ENCODE measurements around the gene MRPS26. TPM values are rescaled to one million over a fixed set of nuclear protein-coding genes. Genes with fewer than 3 reads are reported as not detected.
A peak's percentile ranks its signal among the peaks of the same experiment; 100 is the strongest.

Gene MRPS26
- total and polyA plus RNA-seq, 8 donors, result 4.5 to 102 (median 56.6) TPM

DNA sequence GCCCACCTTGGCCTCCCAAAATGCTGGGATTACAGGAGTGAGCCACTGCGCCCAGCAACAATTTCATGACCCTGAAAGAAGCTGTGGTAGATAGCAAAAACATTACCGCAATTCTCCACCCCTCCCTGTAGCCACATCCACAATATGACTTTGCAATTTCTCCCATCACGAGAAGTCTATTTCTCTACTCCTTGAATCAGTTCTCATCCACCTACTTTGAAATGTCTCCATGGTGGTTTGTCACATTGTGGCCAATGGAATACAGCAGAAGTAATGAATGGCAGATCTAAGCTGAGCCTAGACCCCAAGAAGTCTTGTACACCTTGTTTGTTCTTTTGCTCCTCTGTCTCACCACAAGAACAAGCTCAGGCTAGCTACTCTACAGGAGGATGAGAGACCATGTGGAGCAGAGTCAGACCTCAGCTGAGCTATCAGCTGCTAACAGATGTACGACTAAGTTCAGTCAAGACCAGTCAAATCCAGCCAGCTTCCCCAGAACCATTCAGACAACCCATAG lies 31.8 kb downstream of the MRPS26 start:
- H3K27ac ChIP-seq, result no peak overlapping the region
- intact Hi-C loops (cut with DNase I; ENCODE audit: low total_unique reads), result no loop called here
- no peaks in the 10 kb centered on the region for H3K9me3 ChIP-seq
- no peak overlapping the region for H3K4me3 ChIP-seq
- DNase-seq, result no peak
- H3K27me3 ChIP-seq, result peaks cover 0 to 61% (median 22%) of the 10 kb centered on the region in 3 donors
- WGBS, 5 donors, result 75 to 81% (median 77%) methylated on average over 4 of the region's 4 CpGs
- no peaks in the 10 kb centered on the region for H3K36me3 ChIP-seq
- no peak for TF ChIP-seq POLR2AphosphoS5 (IDR thresholded peaks at IDR 0.05)
- no peak for TF ChIP-seq EP300 (IDR thresholded peaks at IDR 0.05)
- no peak for TF ChIP-seq POLR2A (IDR thresholded peaks at IDR 0.05)
- TF ChIP-seq, protein P1, sequence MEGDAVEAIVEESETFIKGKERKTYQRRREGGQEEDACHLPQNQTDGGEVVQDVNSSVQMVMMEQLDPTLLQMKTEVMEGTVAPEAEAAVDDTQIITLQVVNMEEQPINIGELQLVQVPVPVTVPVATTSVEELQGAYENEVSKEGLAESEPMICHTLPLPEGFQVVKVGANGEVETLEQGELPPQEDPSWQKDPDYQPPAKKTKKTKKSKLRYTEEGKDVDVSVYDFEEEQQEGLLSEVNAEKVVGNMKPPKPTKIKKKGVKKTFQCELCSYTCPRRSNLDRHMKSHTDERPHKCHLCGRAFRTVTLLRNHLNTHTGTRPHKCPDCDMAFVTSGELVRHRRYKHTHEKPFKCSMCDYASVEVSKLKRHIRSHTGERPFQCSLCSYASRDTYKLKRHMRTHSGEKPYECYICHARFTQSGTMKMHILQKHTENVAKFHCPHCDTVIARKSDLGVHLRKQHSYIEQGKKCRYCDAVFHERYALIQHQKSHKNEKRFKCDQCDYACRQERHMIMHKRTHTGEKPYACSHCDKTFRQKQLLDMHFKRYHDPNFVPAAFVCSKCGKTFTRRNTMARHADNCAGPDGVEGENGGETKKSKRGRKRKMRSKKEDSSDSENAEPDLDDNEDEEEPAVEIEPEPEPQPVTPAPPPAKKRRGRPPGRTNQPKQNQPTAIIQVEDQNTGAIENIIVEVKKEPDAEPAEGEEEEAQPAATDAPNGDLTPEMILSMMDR (IDR thresholded peaks at IDR 0.05), result no peak
- H3K4me1 ChIP-seq, result peaks cover 7 to 21% (median 14%) of the 10 kb centered on the region in 4 donors

DNA sequence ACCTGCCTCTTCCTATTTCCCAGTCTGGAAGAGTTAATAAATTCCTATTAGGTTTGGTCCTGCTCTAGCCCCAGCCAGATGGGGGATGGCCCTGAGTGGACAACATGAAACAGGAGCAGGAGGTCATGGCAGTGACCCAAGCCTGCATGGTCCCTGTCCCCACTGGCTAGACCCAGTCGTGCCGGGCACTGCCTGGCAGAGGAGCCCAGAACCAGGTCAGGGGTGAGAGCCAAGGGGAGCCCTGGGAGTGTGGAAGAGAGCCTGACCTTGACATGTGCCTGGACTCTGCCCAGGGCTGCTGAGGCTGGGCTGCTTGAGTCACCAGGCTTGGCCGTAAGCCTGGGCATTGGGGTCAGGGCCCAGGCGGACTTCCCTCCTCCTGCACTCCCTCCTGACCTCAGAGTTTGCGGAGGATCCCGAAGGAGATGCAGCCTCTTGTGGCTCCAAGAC lies 35.1 kb downstream of the MRPS26 start:
- Histone ChIP-seq H3K27me3 (peaks cover 0 to 80% (median 42%) of the 10 kb centered on the region in 3 donors), H3K9me3 (no peaks in the 10 kb centered on the region), H3K27ac (no peak overlapping the region), H3K36me3 (no peaks in the 10 kb centered on the region), H3K4me1 (peaks cover 14 to 31% (median 24%) of the 10 kb centered on the region in 4 donors), H3K4me3 (no peak overlapping the region)
- intact Hi-C loops (cut with DNase I; ENCODE audit: low total_unique reads), result no loop called here
- TF ChIP-seq, protein P1 (IDR thresholded peaks at IDR 0.05), result no peak
- no peak for TF ChIP-seq POLR2A (IDR thresholded peaks at IDR 0.05)
- TF ChIP-seq EP300 (IDR thresholded peaks at IDR 0.05), result no peak
- TF ChIP-seq POLR2AphosphoS5 (IDR thresholded peaks at IDR 0.05), result no peak
- WGBS, 5 donors, result 26 to 55% (median 50%) methylated on average over 6 of the region's 6 CpGs
- DNase-seq, result no peak

DNA sequence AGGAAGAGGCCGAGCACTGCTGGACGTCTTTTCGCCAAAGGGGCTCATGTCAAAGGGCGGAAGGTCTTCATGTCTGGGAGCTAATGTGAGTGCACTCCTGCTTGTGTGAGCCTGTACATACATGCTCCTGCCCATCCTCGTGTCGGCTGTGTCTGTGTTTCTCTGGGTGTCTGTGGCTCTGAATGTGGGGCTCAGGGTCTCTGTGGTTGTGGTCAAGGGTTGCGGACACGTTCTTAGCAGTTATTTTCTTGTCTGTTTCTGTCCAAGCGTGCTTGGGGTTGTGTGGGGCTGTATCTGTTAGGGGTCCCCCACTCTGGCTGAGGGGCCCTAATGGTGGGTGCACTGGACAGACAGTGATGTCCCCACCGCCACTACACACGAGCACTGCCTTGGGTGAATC lies 35.8 kb downstream of the MRPS26 start:
- WGBS, 5 donors, result 82 to 91% (median 89%) methylated on average over 8 to 11 of the region's 11 CpGs
- TF ChIP-seq, protein P1 (IDR thresholded peaks at IDR 0.05), result no peak
- Histone ChIP-seq H3K4me3 (no peak overlapping the region), H3K27me3 (peaks cover 0 to 77% (median 42%) of the 10 kb centered on the region in 3 donors), H3K36me3 (no peaks in the 10 kb centered on the region), H3K9me3 (no peaks in the 10 kb centered on the region), H3K27ac (no peak overlapping the region), H3K4me1 (peaks cover 14 to 31% (median 24%) of the 10 kb centered on the region in 4 donors)
- intact Hi-C loops (cut with DNase I; ENCODE audit: low total_unique reads), result no loop called here
- no peak for DNase-seq

DNA sequence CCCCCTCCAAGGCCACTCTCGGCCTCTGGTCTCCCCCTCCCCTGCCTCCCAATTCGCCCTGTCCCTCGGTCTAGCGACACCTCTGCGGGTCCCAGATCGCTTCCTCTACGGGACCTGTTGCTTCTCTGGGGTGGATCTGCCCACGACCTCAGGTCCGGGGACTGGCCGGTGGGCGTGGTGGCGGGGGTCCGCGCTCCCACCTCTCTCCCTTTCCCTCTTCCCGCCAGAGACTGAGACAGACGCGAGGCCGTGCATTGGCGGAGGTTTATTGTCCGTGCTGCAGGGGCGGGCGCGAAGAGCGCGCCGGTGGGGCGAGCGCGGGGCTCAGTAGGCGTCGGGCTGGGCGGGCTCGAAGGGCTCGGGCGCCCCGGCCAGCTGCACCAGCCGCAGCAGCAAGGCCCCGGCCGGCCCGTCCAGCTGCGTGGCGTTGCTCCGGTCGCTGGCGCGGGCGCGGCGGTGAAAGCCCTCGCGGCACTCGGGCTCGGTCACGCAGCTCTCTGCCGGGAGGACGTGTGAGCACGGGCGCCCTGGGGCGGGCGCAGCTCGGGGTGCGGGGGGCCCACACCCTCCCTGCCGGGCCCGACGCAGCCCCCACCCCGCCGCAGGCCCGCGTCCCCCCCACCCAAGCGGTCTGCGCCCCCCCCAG lies 36.6 kb downstream of the MRPS26 start:
- no peaks in the 10 kb centered on the region for H3K9me3 ChIP-seq
- peak in 1 of 2 donors; percentile 55 for DNase-seq
- TF ChIP-seq, protein P1 (IDR thresholded peaks at IDR 0.05), result no peak
- TF ChIP-seq POLR2AphosphoS5 (IDR thresholded peaks at IDR 0.05), result no peak
- no peak for TF ChIP-seq EP300 (IDR thresholded peaks at IDR 0.05)
- no peak for TF ChIP-seq POLR2A (IDR thresholded peaks at IDR 0.05)
- H3K36me3 ChIP-seq, result no peaks in the 10 kb centered on the region
- intact Hi-C loops (cut with DNase I; ENCODE audit: low total_unique reads), result no loop called here
- H3K27ac ChIP-seq, result no peak overlapping the region
- H3K27me3 ChIP-seq, result peaks cover 0 to 69% (median 42%) of the 10 kb centered on the region in 3 donors
- peak overlapping the region; percentile 34 to 56 (median 41) for H3K4me3 ChIP-seq
- 4 to 25% (median 7%) methylated on average over 13 to 70 of the region's 71 CpGs for WGBS, 5 donors
- H3K4me1 ChIP-seq, result peaks cover 14 to 31% (median 24%) of the 10 kb centered on the region in 4 donors

All from stomach (tissue), 9 donors.